GM21737 (cell line): ENCODE measurements around the gene FSTL5.
"Not testable (repeated sequence)": the region's sequence is repeated elsewhere in the genome, so short reads cannot be mapped to it uniquely, and the experiment has no call there.

Source experiments
- ATAC-seq: cut with Tn5 transposase; IDR thresholded peaks from one replicate; pipeline ENCODE4 v1.9.1; 2021; ENCODE audit warnings: mild to moderate bottlenecking, moderate library complexity; ENCODE audit not compliant: unreplicated experiment

FSTL5 gene

GRCh38 chr4:162163892-162164759 is at the start of gene FSTL5:
Gene FSTL5 (minus strand): TSS chr4:162164000. CDS start chr4:162111396, 52,604 bp downstream.
- ATAC-seq: peak; percentile 69

- ATAC-seq: no peak
Observed at GRCh38 chr4:162209706-162210105, 45.9 kb upstream of the FSTL5 start.

GRCh38 chr4:162203478-162203877 is 39.7 kb upstream of the FSTL5 start:
- not testable (repeated sequence) for ATAC-seq

GRCh38 chr4:162201673-162202072 is 37.9 kb upstream of the FSTL5 start:
- no peak for ATAC-seq

GRCh38 chr4:162170509-162170908 is 6.7 kb upstream of the FSTL5 start:
- no peak for ATAC-seq

- ATAC-seq: no peak
Observed at GRCh38 chr4:162164906-162165510, 1.2 kb upstream of the FSTL5 start.

- no peak for ATAC-seq
Observed at GRCh38 chr4:162162672-162163071, 1.1 kb downstream of the FSTL5 start.

- no peak for ATAC-seq
Observed at GRCh38 chr4:162157241-162157640, 6.6 kb downstream of the FSTL5 start.

- ATAC-seq: no peak
Observed at GRCh38 chr4:162154862-162155540, 8.8 kb downstream of the FSTL5 start.

GRCh38 chr4:162151850-162152249 is 11.9 kb downstream of the FSTL5 start:
- no peak for ATAC-seq

GRCh38 chr4:162151386-162151785 is 12.4 kb downstream of the FSTL5 start:
- no peak for ATAC-seq

- ATAC-seq: no peak
Observed at GRCh38 chr4:162149644-162150043, 14.2 kb downstream of the FSTL5 start.

GRCh38 chr4:162140051-162140683 is 23.6 kb downstream of the FSTL5 start:
- ATAC-seq: no peak

GRCh38 chr4:162139412-162139811 is 24.4 kb downstream of the FSTL5 start:
- ATAC-seq: no peak

GRCh38 chr4:162131256-162131655 is 32.5 kb downstream of the FSTL5 start:
- ATAC-seq: no peak

GRCh38 chr4:162126729-162127128 is 37.1 kb downstream of the FSTL5 start:
- ATAC-seq: no peak

GRCh38 chr4:162117051-162117450 is 46.7 kb downstream of the FSTL5 start:
- no peak for ATAC-seq

GRCh38 chr4:162116095-162116779 is 47.6 kb downstream of the FSTL5 start:
- no peak for ATAC-seq

- no peak for ATAC-seq
Observed at GRCh38 chr4:162115333-162115732, 48.5 kb downstream of the FSTL5 start.

- ATAC-seq: no peak
Observed at GRCh38 chr4:162111078-162111477, 52.7 kb downstream of the FSTL5 start.
